Stimulated activated CD8-positive, alpha-beta memory T cell treated with anti-CD3 and anti-CD28 coated beads, Interleukin-4, amount 100 ng/mL, for 1 hour (primary cell): ENCODE measurements around the gene DVL2.

ENCODE experiments used
- DNase-seq, 2 donors: peaks; one replicate each; pipeline ENCODE4 v3.0.0-alpha.2; 2020; ENCODE audit warnings: low read depth in 2 of 2, low spot score in 1 of 2

DVL2 gene

GRCh38 chr17:7234083-7234951 lies at the start of gene DVL2:
Gene DVL2, minus strand, starts transcription at chr17:7234517. Its CDS starts 255 bp downstream, at chr17:7234262.
- DNase-seq: peak; percentile 79 to 90

GRCh38 chr17:7283471-7284216 lies 49.3 kb upstream of the DVL2 start:
- DNase-seq: no peak

- no peak for DNase-seq
Measured at GRCh38 chr17:7282752-7283321, 48.5 kb upstream of the DVL2 start.

GRCh38 chr17:7281953-7282751 lies 47.8 kb upstream of the DVL2 start:
- no peak for DNase-seq

GRCh38 chr17:7281074-7281952 lies 47.0 kb upstream of the DVL2 start, which contains the start of gene SLC2A4:
Gene SLC2A4, plus strand, starts transcription at chr17:7281718. Its CDS starts 217 bp downstream, at chr17:7281935.
- peak in 1 of 2 donors; percentile 57 for DNase-seq

- peak; percentile 61 to 71 for DNase-seq
Measured at GRCh38 chr17:7280519-7281073, 46.3 kb upstream of the DVL2 start.

- no peak for DNase-seq
Measured at GRCh38 chr17:7279448-7279847, 45.1 kb upstream of the DVL2 start.

GRCh38 chr17:7266784-7267183 lies 32.5 kb upstream of the DVL2 start:
- DNase-seq: no peak

- no peak for DNase-seq
Measured at GRCh38 chr17:7263801-7264078, 29.4 kb upstream of the DVL2 start.

- no peak for DNase-seq
Measured at GRCh38 chr17:7262935-7263800, 28.9 kb upstream of the DVL2 start.

- DNase-seq: no peak
Measured at GRCh38 chr17:7262192-7262934, 28.0 kb upstream of the DVL2 start, which contains the start of gene CLDN7. Gene CLDN7, minus strand, starts transcription at chr17:7262478. Its CDS starts 435 bp downstream, at chr17:7262043.

GRCh38 chr17:7261379-7262191 lies 27.3 kb upstream of the DVL2 start:
- no peak for DNase-seq

- DNase-seq: no peak
Measured at GRCh38 chr17:7260651-7261378, 26.5 kb upstream of the DVL2 start.

- no peak for DNase-seq
Measured at GRCh38 chr17:7260151-7260550, 25.8 kb upstream of the DVL2 start.

GRCh38 chr17:7259555-7259889 lies 25.2 kb upstream of the DVL2 start:
- no peak for DNase-seq

- no peak for DNase-seq
Measured at GRCh38 chr17:7258731-7259554, 24.6 kb upstream of the DVL2 start.
